Transverse colon (tissue), 4 donors: ENCODE data around the gene LATS2. TPM values are rescaled to one million over a fixed set of nuclear protein-coding genes. Genes with fewer than 3 reads are reported as not detected.
A peak's percentile ranks its signal among the peaks of the same experiment; 100 is the strongest.

Source experiments
- DNase-seq: peaks from one replicate; pipeline ENCODE4 v3.0.0-alpha.2; 2019
- H3K27ac ChIP-seq, 4 donors: fragments of 200-600 bp; sonication (generic); 2 replicates each; pipeline ENCODE4 v1.5.1; 2016 to 2018; ENCODE audit warnings: inconsistent platforms in 4 of 4
- H3K27me3 ChIP-seq: fragments of 200-600 bp; sonication (generic); 2 replicates; pipeline ENCODE4 v1.5.1; 2017; ENCODE audit warnings: inconsistent platforms
- H3K36me3 ChIP-seq, 4 donors: fragments of 200-600 bp; sonication (generic); 2 replicates each; pipeline ENCODE4 v1.5.1; 2017 to 2019; ENCODE audit warnings: inconsistent platforms in 4 of 4
- H3K4me1 ChIP-seq, 4 donors: fragments of 200-600 bp; sonication (generic); 2 replicates each; pipeline ENCODE4 v1.5.1; 2017 to 2020; ENCODE audit warnings: inconsistent platforms in 4 of 4
- H3K4me3 ChIP-seq, 4 donors: fragments of 200-600 bp; sonication (generic); 1 replicate in 1 of 4; 2 replicates in 3 of 4; pipeline versions ENCODE4 v1.5.1 to v1.6.1; 2017 to 2019; ENCODE audit warnings: inconsistent platforms in 4 of 4
- H3K9me3 ChIP-seq, 2 donors: fragments of 200-600 bp; sonication (generic); 2 replicates each; pipeline ENCODE4 v1.5.1; 2017 to 2019; ENCODE audit warnings: inconsistent platforms in 2 of 2
- EP300 ChIP-seq: sonication (generic); formaldehyde crosslinking; IDR thresholded peaks from one replicate; pipeline ENCODE4 v1.6.1; 2017; ENCODE audit warnings: antibody characterized with exemption, low read depth
- POLR2A ChIP-seq: fragments of 450-650 bp; IDR thresholded peaks from one replicate; pipeline ENCODE4 v1.6.1; 2016; ENCODE audit warnings: antibody characterized with exemption, mild to moderate bottlenecking, moderate library complexity
- POLR2AphosphoS5 ChIP-seq, 3 donors: sonication (generic); formaldehyde crosslinking; IDR thresholded peaks; one replicate each; pipeline ENCODE4 v1.6.1; 2016; ENCODE audit warnings: antibody characterized with exemption in 3 of 3
- WGBS, 2 donors: methylation state at CpG; one replicate each; pipeline ENCODE4 v1.1.5; 2018; ENCODE audit warnings: low coverage in 1 of 2; 5-methylcytosine and 5-hydroxymethylcytosine counted together
- in situ Hi-C, 4 donors: fragments of 200-750 bp; cut with MboI; loops; one replicate each; pipeline versions ENCODE4 v1.15.0 to v1.15.1; 2017; ENCODE audit warnings: low sequenced_read_pairs in 3 of 4, low pct_ligation_motif_present in 1 of 4, low pct_unique_long_range_greater_than_20kb in 1 of 4
- intact Hi-C: fragments of 100-400 bp; cut with DNase I; formaldehyde crosslinking; loops from one replicate; pipeline ENCODE4 v1.15.1; 2023; ENCODE audit warnings: low total_unique reads
- total RNA-seq, 4 donors: library from RNA; depleted of rRNA; stranded (reverse); fragments of >200 nt; gene quantifications; one replicate each; pipeline ENCODE4 v1.1.0, GENCODE V29; 2016
- TF ChIP-seq, protein P1 (sequence below), 5 experiments: fragments of 200-600 bp in 3 of 5; fragments of 450-650 bp in 2 of 5; sonication (generic) in 3 of 5; IDR thresholded peaks; 1 replicate in 2 of 5; 2 replicates in 3 of 5; pipeline ENCODE4 v1.5.1; 2016 to 2017; ENCODE audit warnings: antibody characterized with exemption in 5 of 5, inconsistent platforms in 3 of 5, mild to moderate bottlenecking in 2 of 5, moderate library complexity in 1 of 5

LATS2 gene
- total RNA-seq, 4 donors from 2014 or later: 8.9 to 15.7 (median 12.5) TPM

- intact Hi-C loops: no loop called here
- Histone ChIP-seq H3K36me3 (no peaks in the 10 kb centered on the region), H3K4me1 (peaks cover 10 to 41% (median 15%) of the 10 kb centered on the region in 4 donors), H3K27ac (peak overlapping the region in 3 of 4 donors; percentile 37 to 51 (median 45)), H3K27me3 (peaks cover 11% of the 10 kb centered on the region), H3K9me3 (no peaks in the 10 kb centered on the region), H3K4me3 (no peak overlapping the region)
- in situ Hi-C loops: no loop called here
- DNase-seq: no peak
- TF ChIP-seq POLR2A (no peak), POLR2AphosphoS5 (IDR thresholded peaks at IDR 0.05) (no peak)
- 70% methylated on average over 2 of the region's 2 CpGs; no CpG with 5 or more reads in 1 of the 2 donors for WGBS, 2 donors
Observed at GRCh38 chr13:21055511-21056045, 5.8 kb downstream of the LATS2 start.

DNA sequence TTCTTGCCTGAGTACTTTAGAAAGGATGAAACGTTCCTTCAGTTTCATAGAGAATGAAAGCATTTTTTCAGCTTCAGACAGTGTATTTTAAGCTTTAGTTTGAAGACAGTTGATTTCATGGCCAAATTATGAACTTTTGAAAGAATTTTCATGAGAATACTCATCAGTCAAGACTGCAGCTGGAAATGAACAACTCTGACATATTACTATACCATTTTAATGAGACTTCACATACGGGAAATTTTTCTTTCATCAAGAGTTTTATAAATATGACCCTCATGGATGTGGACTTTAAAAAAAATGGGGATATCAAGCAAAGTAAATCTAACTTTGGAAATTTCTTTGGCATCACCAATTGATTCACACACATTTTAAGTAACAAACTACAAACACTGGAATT lies 6.4 kb downstream of the LATS2 start:
- in situ Hi-C loops (no loop called here), intact Hi-C loops (no loop called here)
- Histone ChIP-seq H3K36me3 (no peaks in the 10 kb centered on the region), H3K27ac (peak overlapping the region; percentile 10 to 51 (median 32)), H3K4me3 (no peak overlapping the region), H3K9me3 (no peaks in the 10 kb centered on the region), H3K4me1 (peaks cover 8 to 41% (median 14%) of the 10 kb centered on the region in 4 donors), H3K27me3 (peaks cover 7% of the 10 kb centered on the region)
- TF ChIP-seq POLR2A (no peak), EP300 (no peak), POLR2AphosphoS5 (IDR thresholded peaks at IDR 0.05) (no peak)
- TF ChIP-seq, protein P1, sequence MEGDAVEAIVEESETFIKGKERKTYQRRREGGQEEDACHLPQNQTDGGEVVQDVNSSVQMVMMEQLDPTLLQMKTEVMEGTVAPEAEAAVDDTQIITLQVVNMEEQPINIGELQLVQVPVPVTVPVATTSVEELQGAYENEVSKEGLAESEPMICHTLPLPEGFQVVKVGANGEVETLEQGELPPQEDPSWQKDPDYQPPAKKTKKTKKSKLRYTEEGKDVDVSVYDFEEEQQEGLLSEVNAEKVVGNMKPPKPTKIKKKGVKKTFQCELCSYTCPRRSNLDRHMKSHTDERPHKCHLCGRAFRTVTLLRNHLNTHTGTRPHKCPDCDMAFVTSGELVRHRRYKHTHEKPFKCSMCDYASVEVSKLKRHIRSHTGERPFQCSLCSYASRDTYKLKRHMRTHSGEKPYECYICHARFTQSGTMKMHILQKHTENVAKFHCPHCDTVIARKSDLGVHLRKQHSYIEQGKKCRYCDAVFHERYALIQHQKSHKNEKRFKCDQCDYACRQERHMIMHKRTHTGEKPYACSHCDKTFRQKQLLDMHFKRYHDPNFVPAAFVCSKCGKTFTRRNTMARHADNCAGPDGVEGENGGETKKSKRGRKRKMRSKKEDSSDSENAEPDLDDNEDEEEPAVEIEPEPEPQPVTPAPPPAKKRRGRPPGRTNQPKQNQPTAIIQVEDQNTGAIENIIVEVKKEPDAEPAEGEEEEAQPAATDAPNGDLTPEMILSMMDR (IDR thresholded peaks at IDR 0.05): no peak
- WGBS, 2 donors: 21 to 26% methylated on average over 2 of the region's 2 CpGs
- DNase-seq: no peak

DNA sequence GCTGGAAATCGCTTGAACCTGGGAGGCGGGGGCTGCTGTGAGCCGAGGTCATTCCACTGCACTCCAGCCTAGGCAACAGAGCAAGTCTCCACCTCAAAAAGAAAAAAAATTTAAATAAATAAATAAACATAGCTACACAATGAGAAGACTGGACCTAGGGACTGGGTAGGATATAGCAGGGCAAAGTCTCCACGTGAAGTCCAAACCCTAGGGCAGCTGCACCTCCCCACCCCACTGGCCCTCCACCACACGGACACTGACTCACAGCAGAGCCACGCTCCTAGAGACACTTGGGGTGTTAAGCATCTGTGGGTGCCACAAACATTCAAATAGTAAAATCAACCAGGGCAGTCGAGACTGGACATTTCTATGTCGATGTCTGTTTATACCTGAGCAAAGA lies 7.1 kb downstream of the LATS2 start:
- DNase-seq: no peak
- Histone ChIP-seq H3K27ac (peak overlapping the region in 3 of 4 donors; percentile 10 to 51 (median 37)), H3K4me3 (no peak overlapping the region), H3K27me3 (peaks cover 1% of the 10 kb centered on the region), H3K4me1 (peaks cover 7 to 35% (median 9%) of the 10 kb centered on the region in 4 donors), H3K36me3 (no peaks in the 10 kb centered on the region), H3K9me3 (no peaks in the 10 kb centered on the region)
- intact Hi-C loops: no loop called here
- in situ Hi-C loops: no loop called here
- WGBS, 2 donors: 57 to 79% methylated on average over 5 to 8 of the region's 8 CpGs
- TF ChIP-seq POLR2AphosphoS5 (IDR thresholded peaks at IDR 0.05) (no peak), EP300 (no peak), POLR2A (no peak)
- TF ChIP-seq, protein P1 (IDR thresholded peaks at IDR 0.05): no peak

DNA sequence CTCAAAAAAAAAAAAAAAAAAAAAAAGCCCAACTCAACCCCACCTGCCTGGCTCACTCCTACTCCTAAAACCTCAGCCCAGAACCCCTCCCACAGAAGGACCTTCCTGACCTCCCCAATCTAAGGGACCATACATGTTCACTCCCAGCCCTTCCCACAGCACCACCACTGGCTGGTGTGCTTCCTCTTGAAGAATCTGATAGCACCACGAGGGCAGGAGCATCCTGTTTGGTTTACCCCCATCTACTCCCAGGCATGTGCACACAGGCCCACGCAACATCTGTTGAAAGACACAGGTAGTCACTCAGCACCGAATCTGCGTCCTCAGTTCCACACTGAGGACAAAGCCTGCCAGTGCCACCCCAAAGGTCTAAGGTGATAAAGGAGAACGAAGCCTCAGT lies 8.2 kb downstream of the LATS2 start:
- intact Hi-C loops (no loop called here), in situ Hi-C loops (no loop called here)
- Histone ChIP-seq H3K36me3 (no peaks in the 10 kb centered on the region), H3K27me3 (no peaks in the 10 kb centered on the region), H3K4me1 (peaks cover 5 to 24% (median 7%) of the 10 kb centered on the region in 4 donors), H3K9me3 (no peaks in the 10 kb centered on the region), H3K4me3 (no peak overlapping the region), H3K27ac (no peak overlapping the region)
- DNase-seq: no peak
- WGBS, 2 donors: 73 to 87% methylated on average over 3 to 5 of the region's 5 CpGs
- TF ChIP-seq, protein P1 (IDR thresholded peaks at IDR 0.05): no peak
- TF ChIP-seq EP300 (no peak), POLR2A (no peak), POLR2AphosphoS5 (IDR thresholded peaks at IDR 0.05) (no peak)

DNA sequence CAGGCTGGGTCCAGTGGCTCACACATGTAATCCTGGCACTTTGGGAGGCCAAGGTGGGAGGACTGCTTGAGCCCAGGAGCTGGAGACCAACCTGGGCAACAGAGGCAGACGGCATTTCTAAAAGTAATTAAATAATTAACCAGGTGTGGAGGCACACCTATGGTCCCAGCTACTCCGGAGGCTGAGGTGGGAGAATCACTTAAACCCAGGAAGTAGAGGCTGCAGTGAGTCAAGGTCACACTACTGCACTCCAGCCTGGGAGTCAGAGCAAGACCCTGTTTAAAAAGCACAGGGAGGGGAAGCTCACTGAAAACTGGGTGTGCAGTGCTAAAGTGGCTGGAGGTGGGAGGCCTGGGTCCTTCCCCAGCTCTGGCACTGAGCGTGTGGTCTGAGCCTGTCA lies 9.7 kb downstream of the LATS2 start:
- in situ Hi-C loops (no loop called here), intact Hi-C loops (no loop called here)
- TF ChIP-seq POLR2AphosphoS5 (IDR thresholded peaks at IDR 0.05) (no peak), EP300 (no peak)
- TF ChIP-seq, protein P1 (IDR thresholded peaks at IDR 0.05): no peak
- Histone ChIP-seq H3K27me3 (no peaks in the 10 kb centered on the region), H3K9me3 (no peaks in the 10 kb centered on the region), H3K36me3 (no peaks in the 10 kb centered on the region), H3K4me3 (no peak overlapping the region), H3K4me1 (peaks cover 3 to 20% (median 10%) of the 10 kb centered on the region in 4 donors), H3K27ac (no peak overlapping the region)
- WGBS, 2 donors: 60 to 100% methylated on average over 1 to 3 of the region's 3 CpGs
- no peak for DNase-seq
